Left hindlimb (tissue), 1 donor: ENCODE data around the gene PRRC2B.

ENCODE experiments used
- DNase-seq: peaks from one replicate; pipeline ENCODE4 v3.0.0-alpha.2; 2018

PRRC2B gene

GRCh38 chr9:131521822-131522221 lies 127.9 kb downstream of the PRRC2B start:
- DNase-seq, result no peak

GRCh38 chr9:131522257-131523085 lies 128.6 kb downstream of the PRRC2B start:
- no peak for DNase-seq

- DNase-seq, result no peak
These were observed 129.2 kb downstream of the PRRC2B start for GRCh38 chr9:131523086-131523388.

DNA sequence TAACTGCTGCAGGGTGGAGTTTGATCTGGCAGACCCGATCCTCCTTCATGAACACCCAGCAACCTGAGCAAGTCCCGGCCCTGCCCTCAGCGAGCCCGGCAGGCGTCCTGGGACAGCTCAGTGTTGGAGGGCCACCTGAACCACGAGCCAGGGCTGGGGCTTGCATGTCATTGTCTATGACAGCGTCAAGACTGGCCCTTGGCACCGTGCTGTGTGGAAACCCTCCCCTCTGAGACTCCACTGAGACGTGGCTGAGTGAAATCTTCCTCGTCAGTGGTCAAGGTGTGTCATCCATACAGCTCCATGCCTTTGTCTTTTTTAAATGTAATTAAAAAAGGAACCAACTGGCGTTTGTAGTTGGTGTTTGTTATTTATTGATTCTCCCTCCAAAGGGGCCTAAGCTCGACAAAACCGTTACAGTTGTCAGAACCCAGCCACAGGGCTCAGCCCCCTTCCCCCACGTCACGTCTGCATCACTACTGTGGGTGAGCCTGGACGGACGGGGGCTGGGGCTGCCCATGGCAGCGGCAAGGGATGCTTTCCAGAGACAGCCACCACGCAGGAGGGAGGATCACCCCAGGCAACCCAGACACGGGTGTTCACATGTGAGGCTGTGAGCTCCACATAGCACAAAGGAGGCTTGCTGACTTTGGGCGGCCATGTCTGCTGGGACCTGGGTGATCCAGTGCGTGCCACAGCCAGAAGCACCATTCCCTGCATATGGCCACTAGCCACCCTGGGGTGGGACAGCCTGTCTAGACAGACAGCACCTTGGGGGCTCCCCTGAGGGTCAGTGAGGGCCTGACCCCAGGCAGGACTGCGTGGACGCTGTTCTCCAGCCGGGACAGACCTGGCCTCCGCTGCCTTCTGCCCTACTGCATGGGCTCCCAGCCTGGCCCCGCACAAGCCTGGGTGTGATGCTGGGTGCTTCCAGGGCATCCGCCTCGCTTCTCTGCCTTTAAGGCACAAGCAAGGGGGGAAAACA lies 129.9 kb downstream of the PRRC2B start:
- DNase-seq, result no peak

GRCh38 chr9:131524665-131525315 lies 130.9 kb downstream of the PRRC2B start:
- DNase-seq, result no peak

GRCh38 chr9:131525643-131526565 lies 132.0 kb downstream of the PRRC2B start:
- DNase-seq, result no peak

GRCh38 chr9:131528186-131528585 lies 134.3 kb downstream of the PRRC2B start:
- no peak for DNase-seq

GRCh38 chr9:131528886-131529505 lies 135.1 kb downstream of the PRRC2B start:
- no peak for DNase-seq

DNA sequence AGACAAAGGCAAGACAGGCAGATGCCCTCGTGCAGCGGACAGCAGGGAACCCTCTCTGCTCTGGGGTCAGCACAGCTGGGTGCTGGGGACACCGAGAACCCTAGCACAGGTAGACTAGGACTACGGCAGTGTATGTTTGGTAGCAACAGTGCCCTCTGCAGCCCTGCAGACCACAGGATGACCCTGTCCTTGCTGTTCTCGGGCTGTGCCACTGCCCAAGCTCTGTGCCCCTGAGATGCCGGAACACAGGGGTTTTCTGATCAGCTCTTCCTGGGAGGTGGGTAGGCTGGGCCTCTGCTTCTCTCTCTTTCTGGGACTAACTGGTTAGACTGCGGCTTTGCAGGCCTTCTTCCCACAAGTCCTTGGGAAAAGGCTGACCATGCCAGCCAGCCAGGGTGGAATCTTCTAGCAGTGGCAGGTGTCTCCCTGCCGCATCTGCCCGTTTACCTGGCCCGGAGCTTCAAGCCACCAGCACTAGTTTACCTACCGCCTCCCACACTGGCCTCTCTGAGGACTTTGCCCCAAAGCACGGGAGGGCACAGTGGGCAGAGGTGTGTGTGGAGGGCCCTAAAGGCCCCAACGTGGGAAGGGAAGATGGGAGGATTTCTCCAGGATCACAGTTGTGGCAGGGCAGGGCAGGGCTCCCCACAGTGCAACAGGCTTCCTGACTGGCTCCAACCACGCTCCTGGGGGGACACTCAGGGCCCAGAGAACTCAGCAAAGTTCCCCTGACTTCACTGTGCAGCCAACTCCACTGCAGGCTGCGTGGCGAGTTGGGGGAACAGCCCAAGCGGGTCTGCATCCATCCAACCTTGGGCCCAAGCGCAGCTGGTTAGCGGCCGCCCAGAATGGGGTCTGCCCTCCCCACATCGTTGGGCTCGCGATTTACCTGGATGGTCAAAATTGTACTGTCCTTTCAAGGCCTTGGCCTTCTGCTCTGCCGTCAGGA lies 136.0 kb downstream of the PRRC2B start:
- no peak for DNase-seq

DNA sequence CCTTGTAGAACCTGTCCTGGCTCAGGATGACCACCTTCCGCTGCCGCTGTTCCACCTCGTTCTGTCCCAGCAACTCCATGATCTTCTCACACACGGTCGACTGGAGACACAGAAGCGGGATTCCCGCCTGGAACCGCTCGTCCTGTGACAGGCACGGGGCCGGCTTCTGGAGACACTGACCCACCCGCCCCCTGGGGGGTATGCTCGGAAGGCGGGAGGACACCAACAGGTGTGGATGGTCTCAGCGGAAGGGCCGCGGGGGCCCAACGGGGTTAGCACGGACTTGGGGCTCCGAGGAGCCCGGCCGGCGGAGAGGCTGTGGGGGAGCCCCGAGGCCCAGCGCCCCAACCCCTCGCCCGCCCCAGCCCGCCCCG lies 136.6 kb downstream of the PRRC2B start:
- peak; percentile 62 for DNase-seq

DNA sequence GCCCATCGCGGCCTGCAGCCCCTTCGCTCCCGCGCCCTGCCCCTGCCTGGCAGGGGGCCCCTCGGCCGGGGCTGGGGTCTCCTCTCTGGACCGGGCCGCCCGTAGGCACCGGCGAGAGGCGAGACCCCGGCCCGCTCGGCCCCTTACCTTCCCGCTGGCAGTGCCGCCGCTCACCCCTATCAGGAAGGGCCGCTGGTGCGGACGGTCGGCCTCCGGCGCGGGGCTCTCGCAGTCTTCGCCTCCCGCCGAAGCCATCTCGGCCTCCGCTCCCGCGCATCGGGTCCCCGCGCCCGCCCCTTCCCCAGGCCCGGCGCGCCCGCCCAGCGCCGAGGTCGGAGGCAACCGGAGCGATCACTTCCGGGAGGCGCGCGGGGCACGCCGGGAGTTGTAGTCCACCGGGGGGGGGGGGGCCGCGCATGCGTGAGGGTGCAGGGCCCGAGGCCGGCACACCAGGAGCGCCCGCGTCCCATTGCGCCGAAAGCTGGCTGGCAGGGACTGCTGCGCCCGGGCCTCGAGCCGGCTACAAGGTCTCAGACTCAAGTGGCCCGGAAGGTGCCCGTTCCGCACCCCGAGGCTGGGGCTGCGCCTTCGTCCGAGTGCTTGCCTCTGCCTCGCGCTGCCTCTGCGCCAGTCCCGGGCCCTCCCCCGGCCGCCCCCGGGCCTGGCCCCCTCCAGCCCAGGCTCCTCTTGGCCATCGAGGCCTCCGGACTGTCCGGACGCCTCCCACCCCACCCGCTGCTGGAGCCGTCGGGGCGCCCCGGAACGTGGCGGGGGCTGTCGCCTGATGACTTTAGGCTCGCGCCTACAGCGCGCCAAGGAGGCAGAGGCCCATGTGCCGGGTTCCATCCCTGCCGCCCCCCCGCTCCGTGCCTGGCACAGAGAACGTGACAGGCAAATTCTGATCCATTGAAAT lies 137.3 kb downstream of the PRRC2B start, which contains the start of gene UCK1:
Gene UCK1 (minus strand): TSS at position 344 of the 913 bp plus-strand sequence. CDS start 89 bp downstream, at position 255.
- DNase-seq, result peak; percentile 92

DNA sequence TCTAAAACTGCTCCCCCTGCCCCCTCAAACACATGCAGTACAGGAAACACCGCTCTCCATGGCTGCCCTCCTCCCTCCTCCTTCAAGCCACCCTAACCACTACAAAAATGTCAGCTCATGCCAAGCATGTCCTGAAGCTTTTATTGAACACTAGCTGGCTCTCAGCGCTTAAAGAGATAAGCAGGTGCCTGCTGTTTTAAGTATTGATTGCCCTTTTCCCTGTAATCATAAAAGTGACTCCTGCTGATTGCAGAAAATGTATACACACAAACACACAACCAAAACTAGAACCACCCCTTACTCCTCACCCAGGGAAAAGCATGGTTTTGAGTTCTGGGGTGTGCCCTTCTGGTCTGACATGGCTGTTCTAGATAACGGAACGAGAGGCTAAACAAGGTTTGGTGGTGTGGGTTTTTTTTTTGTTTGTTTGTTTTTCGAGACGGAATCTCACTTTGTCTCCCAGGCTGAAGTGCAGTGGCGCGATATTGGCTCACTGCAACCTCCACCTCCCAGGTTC lies 140.9 kb downstream of the PRRC2B start:
- DNase-seq, result no peak

- DNase-seq, result no peak
These were observed 144.1 kb downstream of the PRRC2B start for GRCh38 chr9:131537946-131538345.

DNA sequence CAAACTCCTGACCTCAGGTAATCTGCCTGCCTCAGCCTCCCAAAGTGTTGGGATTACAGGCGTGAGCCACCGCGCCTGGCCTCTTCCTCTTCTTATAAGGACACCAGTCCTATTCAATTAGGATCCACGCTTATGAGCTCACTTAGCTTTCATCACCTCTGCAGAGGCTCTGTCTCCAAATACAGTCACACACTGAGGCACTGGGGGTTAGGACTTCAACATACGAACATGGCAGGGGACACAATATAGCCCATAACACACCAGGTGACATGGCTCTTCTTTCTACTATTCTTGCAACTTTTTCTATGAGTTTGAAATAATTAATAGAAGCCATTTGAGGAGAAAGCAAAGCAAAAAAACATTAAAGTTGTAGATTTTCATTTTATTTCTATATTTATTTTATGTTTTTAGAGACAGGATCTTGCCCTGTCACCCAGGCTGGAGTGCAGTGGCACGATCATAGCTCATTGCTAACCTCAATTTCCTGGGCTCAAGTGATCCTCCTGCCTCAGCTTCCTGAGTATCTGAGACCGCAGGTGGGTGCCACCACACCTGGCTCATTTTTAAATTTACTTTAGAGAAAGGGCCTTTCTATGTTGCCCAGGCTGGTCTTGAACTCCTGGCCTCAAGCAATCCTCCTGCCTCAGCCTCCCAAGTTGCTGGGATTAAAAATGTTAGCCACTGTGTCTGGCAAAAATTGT lies 145.5 kb downstream of the PRRC2B start:
- DNase-seq, result no peak

- DNase-seq, result no peak
These were observed 149.3 kb downstream of the PRRC2B start for GRCh38 chr9:131543141-131543540.

DNA sequence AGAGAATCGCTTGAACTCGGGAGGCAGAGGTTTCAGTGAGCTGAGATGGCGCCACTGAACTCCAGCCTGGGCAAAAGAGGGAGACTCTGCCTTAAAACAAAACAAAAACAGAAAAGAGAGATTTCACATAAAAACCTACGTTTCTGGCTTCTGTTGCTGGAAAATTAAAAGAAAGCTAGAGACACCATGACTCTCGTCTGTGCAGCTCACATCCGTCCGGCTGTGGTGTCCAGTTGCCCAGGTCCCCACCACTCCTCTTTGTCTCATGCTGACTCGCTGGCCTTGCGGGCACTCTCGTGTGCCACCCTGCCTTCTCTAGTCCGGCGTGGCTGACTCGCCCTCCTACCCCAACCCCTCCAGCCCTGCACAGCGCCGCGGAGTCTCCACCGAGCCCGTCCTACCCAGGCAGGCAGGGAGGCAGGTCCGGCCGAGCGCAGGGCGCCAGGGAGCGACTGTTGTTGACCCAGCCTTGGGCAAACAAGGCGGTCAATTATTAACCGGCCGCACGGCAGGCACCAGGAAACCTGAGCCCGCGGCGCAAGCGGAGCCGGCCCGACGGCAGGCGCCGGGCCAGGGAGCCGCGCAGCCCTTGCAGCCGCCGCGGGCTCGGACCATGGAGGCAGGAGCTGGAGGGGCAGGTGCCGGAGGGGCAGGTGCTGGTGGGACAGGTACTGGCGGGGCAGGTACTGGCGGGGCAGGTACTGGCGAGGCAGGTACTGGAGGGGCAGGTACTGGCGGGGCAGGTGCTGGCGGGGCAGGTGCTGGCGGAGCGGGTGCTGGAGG lies 151.3 kb downstream of the PRRC2B start, which contains the start of gene PRRT1B:
Gene PRRT1B (plus strand): TSS at position 521 of the 783 bp plus-strand sequence. CDS start 93 bp downstream, at position 614.
- no peak for DNase-seq

GRCh38 chr9:131545786-131546335 lies 152.0 kb downstream of the PRRC2B start:
- no peak for DNase-seq
